PC-3 (cell line): ENCODE measurements around the gene ARID3C. TPM values are rescaled to one million over a fixed set of nuclear protein-coding genes. Genes with fewer than 3 reads are reported as not detected.

ENCODE experiments used
- ATAC-seq: fragments of 200-7000 bp; cut with Tn5 transposase; 2 replicates; pipeline ENCODE4 v1.9.1; 2020; ENCODE audit warnings: mild to moderate bottlenecking, moderate library complexity
- BruUV-seq: library from RNA; stranded (reverse); fragments of 400-500 nt; replicated peaks from 2 replicates; lab custom pipeline; 2021; lab: Mats Ljungman, UMichigan
- CTCF ChIA-PET: fragments of 300-600 bp; sonication (Branson Sonifier 250); formaldehyde crosslinking; loops from one replicate; lab custom pipeline; 2022; ENCODE audit warnings: antibody characterized with exemption; lab: Charles Lee
- POLR2A ChIA-PET: fragments of 300-600 bp; sonication (Branson Sonifier 250); formaldehyde crosslinking; loops from one replicate; lab custom pipeline; 2022; ENCODE audit warnings: antibody characterized with exemption; ENCODE audit not compliant: unreplicated experiment; lab: Charles Lee
- DNase-seq: peaks from one replicate; pipeline ENCODE4 v3.0.0-alpha.2; 2015
- H2AFZ ChIP-seq: fragments of 300-600 bp; sonication (generic); 2 replicates; pipeline ENCODE4 v1.6.0; 2016; ENCODE audit warnings: antibody characterized with exemption, low read length
- H3F3A ChIP-seq: fragments of 300-600 bp; sonication (generic); one replicate; pipeline ENCODE4 v1.6.0; 2017; ENCODE audit warnings: antibody characterized with exemption, low read length, control low read depth, mild to moderate bottlenecking; ENCODE audit not compliant: unreplicated experiment
- H3K27ac ChIP-seq: fragments of 300-600 bp; sonication (generic); 2 replicates; pipeline ENCODE4 v1.5.1; 2016; ENCODE audit warnings: mild to moderate bottlenecking, low read length
- H3K27me3 ChIP-seq: fragments of 300-600 bp; sonication (generic); 2 replicates; pipeline ENCODE4 v1.6.1; 2016; ENCODE audit warnings: low read length, mixed read lengths
- H3K36me3 ChIP-seq: fragments of 300-600 bp; sonication (generic); 2 replicates; pipeline ENCODE4 v1.6.1; 2016; ENCODE audit warnings: low read depth, mixed run types, low read length, mixed read lengths
- H3K4me1 ChIP-seq: fragments of 300-600 bp; sonication (generic); 2 replicates; pipeline ENCODE4 v1.5.1; 2016; ENCODE audit warnings: low read length; ENCODE audit not compliant: insufficient read depth
- H3K4me2 ChIP-seq: fragments of 300-600 bp; sonication (generic); 2 replicates; pipeline ENCODE4 v1.6.0; 2016; ENCODE audit warnings: low read length
- H3K4me3 ChIP-seq: fragments of 300-600 bp; sonication (generic); 2 replicates; pipeline ENCODE4 v1.5.1; 2016; ENCODE audit warnings: mild to moderate bottlenecking, low read length, mixed read lengths
- H3K79me2 ChIP-seq: fragments of 300-600 bp; sonication (generic); 2 replicates; pipeline ENCODE4 v1.6.1; 2017; ENCODE audit warnings: low read length, mixed read lengths
- H3K9ac ChIP-seq: fragments of 300-600 bp; sonication (generic); 2 replicates; pipeline ENCODE4 v1.6.0; 2016; ENCODE audit warnings: mild to moderate bottlenecking, low read length
- H3K9me2 ChIP-seq: fragments of 300-600 bp; sonication (generic); replicated peaks from 2 replicates; pipeline ENCODE4 v1.6.1; 2016; ENCODE audit warnings: mixed run types, low read length, mixed read lengths
- H3K9me3 ChIP-seq: fragments of 300-600 bp; sonication (generic); 2 replicates; pipeline ENCODE4 v1.6.1; 2016; ENCODE audit warnings: low read length, mixed read lengths
- H4K20me1 ChIP-seq: fragments of 300-600 bp; sonication (generic); 2 replicates; pipeline ENCODE4 v1.6.1; 2016; ENCODE audit warnings: low read length, mixed read lengths
- EZH2 ChIP-seq: fragments of 300-600 bp; sonication (generic); IDR thresholded peaks from one replicate; pipeline ENCODE4 v1.6.1; 2017; ENCODE audit warnings: antibody characterized with exemption, mild to moderate bottlenecking, low read length; ENCODE audit not compliant: unreplicated experiment
- EZH2phosphoT487 ChIP-seq: fragments of 300-600 bp; sonication (generic); IDR thresholded peaks from 2 replicates; pipeline ENCODE4 v1.6.1; 2018; ENCODE audit warnings: mild to moderate bottlenecking, antibody characterized with exemption, low read length, borderline replicate concordance
- intact Hi-C: fragments of 100-400 bp; cut with micrococcal nuclease; formaldehyde crosslinking; loops from 2 replicates; pipeline ENCODE4 v1.9.0; 2023
- total RNA-seq: library from RNA; depleted of rRNA; stranded (reverse); fragments of >200 nt; gene quantifications from 2 replicates; pipeline ENCODE4 v1.2.3, GENCODE V29; 2014
- TF ChIP-seq, protein P1 (sequence below): fragments of 300-600 bp; sonication (generic); conservative IDR thresholded peaks from 2 replicates; pipeline ENCODE4 v1.5.1; 2017; ENCODE audit warnings: antibody characterized with exemption, low read depth, mild to moderate bottlenecking, low read length

Gene ARID3C
- total RNA-seq, 1 experiment from 2014 or later: not detected

DNA sequence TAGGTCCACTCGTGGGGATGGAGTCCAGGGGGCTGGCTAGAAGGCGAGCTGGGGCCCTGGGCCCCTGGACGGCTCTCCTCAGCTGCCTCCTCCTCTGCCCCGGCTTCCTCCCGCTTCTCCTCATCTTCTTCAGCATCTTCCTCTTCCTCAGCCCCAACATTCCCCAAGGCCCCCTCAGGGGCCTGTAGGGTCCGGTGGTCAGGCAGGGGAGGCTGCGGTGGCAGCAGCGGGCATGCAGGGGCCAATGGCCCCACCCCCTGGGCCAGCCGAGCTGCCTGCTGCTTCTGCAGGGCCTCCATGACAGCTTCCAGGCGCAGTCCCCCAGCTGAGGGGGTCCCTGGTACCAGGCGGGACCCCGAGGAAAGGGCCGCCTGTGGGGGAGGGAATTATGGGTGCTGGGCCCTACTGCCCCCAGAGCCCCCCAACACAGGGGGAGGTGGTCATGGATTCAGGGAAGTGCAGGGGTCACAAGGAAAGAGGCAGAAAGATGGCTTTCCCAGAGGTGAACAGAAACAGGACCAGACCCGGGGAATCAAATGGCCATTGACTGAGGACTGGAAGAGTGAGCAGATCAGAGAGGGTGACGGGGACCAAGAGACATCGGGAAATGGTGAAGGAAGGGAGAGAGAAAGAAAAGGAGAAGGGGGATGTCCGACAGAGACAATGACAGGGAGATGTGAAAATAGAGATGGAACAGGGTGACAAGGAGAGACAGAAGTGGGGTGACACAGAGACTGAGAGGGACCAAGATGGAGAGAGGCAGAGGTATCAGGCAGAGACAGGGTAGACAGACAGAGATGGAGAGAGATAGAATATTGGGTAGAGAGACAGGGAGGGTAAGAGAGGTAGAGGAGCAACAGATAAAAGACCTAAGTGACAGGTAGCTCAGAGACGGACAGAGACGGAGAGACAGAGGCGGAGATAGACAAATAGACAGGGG lies 880 bp downstream of the ARID3C start:
- peak overlapping the region; percentile 61 for H2AFZ ChIP-seq
- no peaks in the 10 kb centered on the region; the same call in 1 of the 2 replicates for H3K4me1 ChIP-seq
- H3K27ac ChIP-seq: no peak overlapping the region
- ChIA-PET CTCF (no interaction called here), POLR2A (interaction anchor here (0.7 kb wide), 1 partner anchor 10 kb away, joined by 5 read pairs; no protein-coding TSS in a partner anchor)
- H3K9me2 ChIP-seq: no peaks in the 10 kb centered on the region
- H3F3A ChIP-seq: no peaks in the 10 kb centered on the region
- H3K36me3 ChIP-seq: no peaks in the 10 kb centered on the region
- DNase-seq (no peak), ATAC-seq (no peak)
- H3K9me3 ChIP-seq: no peaks in the 10 kb centered on the region
- H3K79me2 ChIP-seq: no peaks in the 10 kb centered on the region
- no TSS peak for BruUV-seq
- H3K4me3 ChIP-seq: peak overlapping the region; percentile 56
- intact Hi-C loops: no loop called here
- no peaks in the 10 kb centered on the region for H4K20me1 ChIP-seq
- H3K27me3 ChIP-seq: peaks cover 14% of the 10 kb centered on the region
- peak overlapping the region; percentile 81 for H3K4me2 ChIP-seq
- TF ChIP-seq EZH2 (no peak), EZH2phosphoT487 (no peak)
- TF ChIP-seq, protein P1, sequence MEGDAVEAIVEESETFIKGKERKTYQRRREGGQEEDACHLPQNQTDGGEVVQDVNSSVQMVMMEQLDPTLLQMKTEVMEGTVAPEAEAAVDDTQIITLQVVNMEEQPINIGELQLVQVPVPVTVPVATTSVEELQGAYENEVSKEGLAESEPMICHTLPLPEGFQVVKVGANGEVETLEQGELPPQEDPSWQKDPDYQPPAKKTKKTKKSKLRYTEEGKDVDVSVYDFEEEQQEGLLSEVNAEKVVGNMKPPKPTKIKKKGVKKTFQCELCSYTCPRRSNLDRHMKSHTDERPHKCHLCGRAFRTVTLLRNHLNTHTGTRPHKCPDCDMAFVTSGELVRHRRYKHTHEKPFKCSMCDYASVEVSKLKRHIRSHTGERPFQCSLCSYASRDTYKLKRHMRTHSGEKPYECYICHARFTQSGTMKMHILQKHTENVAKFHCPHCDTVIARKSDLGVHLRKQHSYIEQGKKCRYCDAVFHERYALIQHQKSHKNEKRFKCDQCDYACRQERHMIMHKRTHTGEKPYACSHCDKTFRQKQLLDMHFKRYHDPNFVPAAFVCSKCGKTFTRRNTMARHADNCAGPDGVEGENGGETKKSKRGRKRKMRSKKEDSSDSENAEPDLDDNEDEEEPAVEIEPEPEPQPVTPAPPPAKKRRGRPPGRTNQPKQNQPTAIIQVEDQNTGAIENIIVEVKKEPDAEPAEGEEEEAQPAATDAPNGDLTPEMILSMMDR: no peak
- H3K9ac ChIP-seq: no peak overlapping the region

DNA sequence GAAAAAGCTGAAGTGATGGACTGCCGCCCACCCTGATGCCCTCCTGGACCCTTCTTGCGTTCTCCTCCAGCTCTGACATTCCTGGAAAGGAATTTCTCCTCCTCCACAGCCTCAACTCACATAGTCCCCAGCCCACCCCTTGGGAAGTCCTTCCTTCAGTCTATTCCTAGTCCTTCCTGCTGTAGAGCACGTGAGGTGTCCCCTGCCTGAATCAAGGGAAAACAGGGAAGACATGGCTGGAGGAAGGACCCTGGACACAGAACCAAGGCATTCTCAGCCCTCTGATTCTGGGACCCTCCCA lies 3.7 kb downstream of the ARID3C start:
- POLR2A ChIA-PET: interaction anchor here (0.8 kb wide), 1 partner anchor 411 kb away, joined by 7 read pairs; no protein-coding TSS in a partner anchor
- intact Hi-C loops: no loop called here
- TF ChIP-seq EZH2phosphoT487: no peak

DNA sequence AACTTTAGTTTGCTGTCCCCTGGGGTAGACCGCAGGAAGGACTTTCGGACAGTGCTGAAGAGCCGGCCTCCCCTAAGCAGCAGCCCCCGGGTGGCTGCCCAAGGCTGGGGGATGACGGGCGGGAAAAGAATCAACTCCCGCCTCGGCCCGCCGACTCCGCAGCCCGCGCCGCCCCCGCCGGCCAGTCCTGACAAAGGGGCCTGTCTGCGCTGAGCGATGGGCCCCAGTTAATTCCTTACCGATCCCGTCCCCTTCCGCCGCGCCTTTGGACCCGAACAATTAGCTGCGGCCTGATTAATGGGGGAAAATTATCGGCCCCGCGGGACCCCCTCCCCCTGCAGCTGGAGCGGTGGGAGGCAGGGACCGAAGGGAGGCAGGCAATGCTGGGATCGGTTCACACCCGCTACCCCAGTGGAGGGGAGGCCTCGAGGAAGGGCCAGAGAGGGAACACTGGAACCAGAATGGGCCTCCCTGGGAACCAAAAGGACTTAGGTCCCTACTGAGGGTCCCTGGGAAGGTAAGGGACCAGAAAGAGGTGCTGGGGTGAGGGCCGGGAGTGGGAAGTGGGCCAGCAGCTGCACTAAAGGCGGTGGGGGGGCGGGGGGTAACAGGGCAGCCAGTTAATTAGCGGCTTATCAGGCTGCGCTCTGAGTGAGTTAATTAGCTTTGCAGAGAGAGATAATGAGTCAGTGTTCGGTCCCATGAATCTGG lies 4.2 kb downstream of the ARID3C start:
- DNase-seq (no peak), ATAC-seq (no peak)
- Histone ChIP-seq H3F3A (no peaks in the 10 kb centered on the region), H3K27me3 (peaks cover 13% of the 10 kb centered on the region), H3K27ac (no peak overlapping the region), H3K36me3 (no peaks in the 10 kb centered on the region), H3K9me3 (no peaks in the 10 kb centered on the region), H3K4me3 (no peak overlapping the region), H4K20me1 (no peaks in the 10 kb centered on the region), H3K9me2 (no peaks in the 10 kb centered on the region), H3K9ac (no peak overlapping the region), H2AFZ (no peak overlapping the region), H3K79me2 (peaks cover 5% of the 10 kb centered on the region), H3K4me2 (no peak overlapping the region), H3K4me1 (peaks cover 1% of the 10 kb centered on the region; the same call in 1 of the 2 replicates)
- POLR2A ChIA-PET: interaction anchor here (0.8 kb wide), 1 partner anchor 411 kb away, joined by 7 read pairs; no protein-coding TSS in a partner anchor
- CTCF ChIA-PET: no interaction called here
- TF ChIP-seq EZH2phosphoT487: no peak
- no peak for TF ChIP-seq EZH2
- TF ChIP-seq, protein P1: no peak
- no TSS peak for BruUV-seq
- intact Hi-C loops: no loop called here

More for the DNA sequence above, 3.7 kb downstream of the ARID3C start:
- no peaks in the 10 kb centered on the region for H3K36me3 ChIP-seq
- peaks cover 14% of the 10 kb centered on the region for H3K27me3 ChIP-seq
- H4K20me1 ChIP-seq: no peaks in the 10 kb centered on the region
- H3F3A ChIP-seq: no peaks in the 10 kb centered on the region
- H3K4me3 ChIP-seq: no peak overlapping the region
- DNase-seq (no peak), ATAC-seq (no peak)
- CTCF ChIA-PET: no interaction called here
- H3K9ac ChIP-seq: no peak overlapping the region
- no TSS peak for BruUV-seq
- no peaks in the 10 kb centered on the region for H3K9me3 ChIP-seq
- H3K4me1 ChIP-seq: no peaks in the 10 kb centered on the region; the same call in 1 of the 2 replicates
- no peak overlapping the region for H2AFZ ChIP-seq
- H3K9me2 ChIP-seq: no peaks in the 10 kb centered on the region
- no peak overlapping the region for H3K27ac ChIP-seq
- H3K4me2 ChIP-seq: no peak overlapping the region
- no peaks in the 10 kb centered on the region for H3K79me2 ChIP-seq
